Psoas muscle (tissue), 8 donors: ENCODE measurements around the gene FAS. TPM values are rescaled to one million over a fixed set of nuclear protein-coding genes. Genes with fewer than 3 reads are reported as not detected.

Experiments used
- ATAC-seq, 4 donors: fragments of 200-7000 bp; cut with Tn5 transposase; one replicate each; pipeline ENCODE4 v1.9.1; 2020; ENCODE audit warnings: moderate library complexity in 3 of 4, mild to moderate bottlenecking in 2 of 4
- DNase-seq, 2 donors: peaks; one replicate each; pipeline ENCODE4 v3.0.0-alpha.2; 2020
- H3K27ac ChIP-seq: fragments of 200-600 bp; one replicate; pipeline ENCODE4 v1.8.0; 2022
- H3K27me3 ChIP-seq, 3 donors: fragments of 200-600 bp in 1 of 3; one replicate each; pipeline versions ENCODE4 v1.6.1 to v1.8.0; 2013 to 2022; ENCODE audit warnings: low read length in 2 of 3, mild to moderate bottlenecking in 2 of 3, moderate library complexity in 1 of 3; ENCODE audit not compliant: insufficient read depth in 3 of 3
- H3K36me3 ChIP-seq, 2 donors: fragments of 200-600 bp in 1 of 2; one replicate each; pipeline versions ENCODE4 v1.6.1 to v1.8.0; 2013 to 2022; ENCODE audit warnings: low read depth in 1 of 2, mild to moderate bottlenecking in 1 of 2, moderate library complexity in 1 of 2; ENCODE audit not compliant: insufficient read depth in 1 of 2
- H3K4me1 ChIP-seq: fragments of 200-600 bp; one replicate; pipeline ENCODE4 v1.8.0; 2022
- H3K4me3 ChIP-seq: fragments of 200-600 bp; one replicate; pipeline ENCODE4 v1.8.0; 2022; ENCODE audit warnings: mild to moderate bottlenecking
- H3K9me3 ChIP-seq: fragments of 200-600 bp; one replicate; pipeline ENCODE4 v1.8.0; 2022
- CTCF ChIP-seq: fragments of 200-600 bp; IDR thresholded peaks from one replicate; pipeline ENCODE4 v1.8.0; 2022; ENCODE audit warnings: antibody characterized with exemption
- WGBS, 3 donors: extraction: QIAGEN DNeasy Blood & Tissue Kit; methylation state at CpG; one replicate each; pipeline versions ENCODE4 v1.1.6 to v1.1.7; 2013; 5-methylcytosine and 5-hydroxymethylcytosine counted together
- intact Hi-C, 2 donors: fragments of 100-400 bp; cut with DNase I; formaldehyde crosslinking; loops; one replicate each; pipeline versions ENCODE4 v1.11.0 to v1.14.2; 2022
- polyA plus RNA-seq, 3 donors: library from polyadenylated mRNA; stranded (reverse); fragments of 200-250 nt; gene quantifications; one replicate each; pipeline ENCODE4 v1.2.3, GENCODE V29; 2013
- total RNA-seq, 4 donors: library from RNA; stranded (reverse); fragmentation: NEBNext Ultra II Directional in 2 of 4; extraction: Animal tissue kit (Norgen Biotek cat#: 25700) in 2 of 4; gene quantifications; one replicate each; pipeline versions ENCODE4 v1.2.1 to v1.2.4, GENCODE V29; 2021 to 2023
- donor health status: healthy with polysubstance abuse.
- donor health status: DM: no; HTN: no; CAD: no; lungs with moderate emphysema.
- donor health status: Bipolar disorder and iron deficiency.
- donor health status: healthy.
- donor health status: DM: yes; HTN: yes; CAD: no.
- donor health status: DM: no; HTN: no; CAD: no.
- donor health status: DM: no; HTN: no; CAD: no.
- donor health status: DM: yes; HTN: yes; CAD: no.

FAS gene
- total and polyA plus RNA-seq, 7 donors = 1.1 to 3.8 (median 1.6) TPM

- no peak for ATAC-seq
- Histone ChIP-seq H3K27ac (no peak overlapping the region), H3K4me3 (no peak overlapping the region), H3K27me3 (peaks cover 0 to 2% (median 0%) of the 10 kb centered on the region in 3 donors), H3K9me3 (no peaks in the 10 kb centered on the region), H3K4me1 (no peaks in the 10 kb centered on the region), H3K36me3 (peaks cover 0 to 8% of the 10 kb centered on the region in 2 donors)
- DNase-seq = no peak
- 91 to 92% (median 92%) methylated on average over 1 of the region's 1 CpG for WGBS, 3 donors
- intact Hi-C loops = no loop called here
- TF ChIP-seq CTCF = no peak
These were observed 44.4 kb upstream of the FAS start for GRCh38 chr10:88946200-88946599.

GRCh38 chr10:88946965-88947590, 43.5 kb upstream of the FAS start:
- Histone ChIP-seq H3K9me3 (no peaks in the 10 kb centered on the region), H3K27ac (no peak overlapping the region), H3K27me3 (peaks cover 0 to 2% (median 0%) of the 10 kb centered on the region in 3 donors), H3K36me3 (peaks cover 0 to 4% of the 10 kb centered on the region in 2 donors), H3K4me3 (peak overlapping the region; percentile 55), H3K4me1 (no peaks in the 10 kb centered on the region)
- ATAC-seq (no peak), DNase-seq (no peak)
- WGBS, 3 donors = 87 to 97% (median 95%) methylated on average over 5 to 6 of the region's 6 CpGs
- TF ChIP-seq CTCF = no peak
- intact Hi-C loops = no loop called here

GRCh38 chr10:88949051-88949450, 41.5 kb upstream of the FAS start:
- no peak for DNase-seq
- Histone ChIP-seq H3K9me3 (no peaks in the 10 kb centered on the region), H3K4me1 (no peaks in the 10 kb centered on the region), H3K27me3 (no peaks in the 10 kb centered on the region), H3K27ac (no peak overlapping the region), H3K36me3 (peaks cover 0 to 2% of the 10 kb centered on the region in 2 donors), H3K4me3 (peak overlapping the region; percentile 55)
- no peak for TF ChIP-seq CTCF
- no peak for ATAC-seq
- WGBS, 3 donors = 63 to 77% (median 69%) methylated on average over 2 of the region's 2 CpGs
- intact Hi-C loops = no loop called here

- intact Hi-C loops = no loop called here
- ATAC-seq = no peak
- H3K4me3 ChIP-seq = peak overlapping the region; percentile 55
These were observed 40.4 kb upstream of the FAS start for GRCh38 chr10:88949912-88950837.

More at GRCh38 chr10:88949912-88950837, 40.4 kb upstream of the FAS start:
- H3K36me3 ChIP-seq = no peaks in the 10 kb centered on the region
- no peaks in the 10 kb centered on the region for H3K9me3 ChIP-seq
- WGBS, 3 donors = 36 to 56% (median 37%) methylated on average over 3 of the region's 3 CpGs
- H3K4me1 ChIP-seq = no peaks in the 10 kb centered on the region
- DNase-seq = no peak
- H3K27me3 ChIP-seq = no peaks in the 10 kb centered on the region
- peak overlapping the region; percentile 64 for H3K27ac ChIP-seq
- no peak for TF ChIP-seq CTCF
